Measurements from ENCODE around the gene PLXNA1.

GRCh38 chr3:126973814-126974213, 9.1 kb upstream of the PLXNA1 start:
- TF ChIP-seq REST (IDR thresholded peaks at IDR 0.05) (no peak), CTCF (IDR thresholded peaks at IDR 0.05; ENCODE audit: low read depth, low read length, missing input control) (no peak), YY1 (IDR thresholded peaks at IDR 0.05) (no peak), GABPA (IDR thresholded peaks at IDR 0.05 in 1 of 2, conservative IDR thresholded peaks at IDR 0.05 in 1 of 2) (no peak), FOXA1 (IDR thresholded peaks at IDR 0.05) (no peak), EGR1 (IDR thresholded peaks at IDR 0.05; ENCODE audit: low read depth in 2 of 2) (no peak), MAX (IDR thresholded peaks at IDR 0.05) (no peak), HNF4G (IDR thresholded peaks at IDR 0.05) (no peak), FOXA2 (IDR thresholded peaks at IDR 0.05) (no peak)
